Esophagus squamous epithelium (tissue), 5 donors: ENCODE results near the gene TPD52L2. TPM values are rescaled to one million over a fixed set of nuclear protein-coding genes. Genes with fewer than 3 reads are reported as not detected.
A peak's percentile ranks its signal among the peaks of the same experiment; 100 is the strongest.

Experiments used
- DNase-seq: peaks from one replicate; lab custom pipeline; 2025; lab: John Stamatoyannopoulos, UW
- H3K27ac ChIP-seq, 4 donors: fragments of 200-600 bp; sonication (generic); one replicate each; pipeline ENCODE4 v1.5.1; 2016 to 2019; ENCODE audit warnings: mild to moderate bottlenecking in 1 of 4
- H3K27me3 ChIP-seq, 4 donors: fragments of 200-600 bp; sonication (generic); 1 replicate in 3 of 4; 2 replicates in 1 of 4; pipeline versions ENCODE4 v1.5.1 to v1.6.0; 2017 to 2021; ENCODE audit warnings: antibody characterized with exemption in 1 of 4
- H3K36me3 ChIP-seq, 3 donors: fragments of 200-600 bp; sonication (generic); one replicate each; pipeline ENCODE4 v1.5.1; 2016 to 2019
- H3K4me1 ChIP-seq, 3 donors: fragments of 200-600 bp; sonication (generic); one replicate each; pipeline ENCODE4 v1.5.1; 2017 to 2019
- H3K4me3 ChIP-seq, 4 donors: fragments of 200-600 bp; sonication (generic); 1 replicate in 3 of 4; 2 replicates in 1 of 4; pipeline ENCODE4 v1.5.1; 2016 to 2019; ENCODE audit warnings: mild to moderate bottlenecking in 2 of 4, moderate library complexity in 1 of 4
- H3K9me3 ChIP-seq, 3 donors: fragments of 200-600 bp; sonication (generic); one replicate each; pipeline ENCODE4 v1.5.1; 2016 to 2019
- POLR2A ChIP-seq, 4 donors: fragments of 450-650 bp; IDR thresholded peaks; one replicate each; pipeline ENCODE4 v1.6.1; 2017; ENCODE audit warnings: antibody characterized with exemption in 4 of 4, mild to moderate bottlenecking in 4 of 4, moderate library complexity in 3 of 4
- WGBS, 2 donors: methylation state at CpG; one replicate each; pipeline ENCODE4 v1.1.5; 2018; 5-methylcytosine and 5-hydroxymethylcytosine counted together
- intact Hi-C: fragments of 100-400 bp; cut with DNase I; formaldehyde crosslinking; loops from one replicate; pipeline ENCODE4 v1.15.0; 2022
- total RNA-seq, 4 donors: library from RNA; depleted of rRNA; stranded (reverse); fragments of >200 nt; gene quantifications; one replicate each; pipeline ENCODE4 v1.1.0, GENCODE V29; 2016
- TF ChIP-seq, protein P1 (sequence below), 6 experiments: fragments of 450-650 bp in 4 of 6; fragments of 200-600 bp in 2 of 6; sonication (generic) in 2 of 6; IDR thresholded peaks; one replicate each; pipeline ENCODE4 v1.5.1; 2016 to 2019; ENCODE audit warnings: antibody characterized with exemption in 6 of 6, mild to moderate bottlenecking in 4 of 6, moderate library complexity in 4 of 6
- donor health status: DM: yes; HTN: yes; CAD: no.

The TPD52L2 gene
- total RNA-seq, 4 donors from 2014 or later: 97.1 to 124 (median 116) TPM

DNA sequence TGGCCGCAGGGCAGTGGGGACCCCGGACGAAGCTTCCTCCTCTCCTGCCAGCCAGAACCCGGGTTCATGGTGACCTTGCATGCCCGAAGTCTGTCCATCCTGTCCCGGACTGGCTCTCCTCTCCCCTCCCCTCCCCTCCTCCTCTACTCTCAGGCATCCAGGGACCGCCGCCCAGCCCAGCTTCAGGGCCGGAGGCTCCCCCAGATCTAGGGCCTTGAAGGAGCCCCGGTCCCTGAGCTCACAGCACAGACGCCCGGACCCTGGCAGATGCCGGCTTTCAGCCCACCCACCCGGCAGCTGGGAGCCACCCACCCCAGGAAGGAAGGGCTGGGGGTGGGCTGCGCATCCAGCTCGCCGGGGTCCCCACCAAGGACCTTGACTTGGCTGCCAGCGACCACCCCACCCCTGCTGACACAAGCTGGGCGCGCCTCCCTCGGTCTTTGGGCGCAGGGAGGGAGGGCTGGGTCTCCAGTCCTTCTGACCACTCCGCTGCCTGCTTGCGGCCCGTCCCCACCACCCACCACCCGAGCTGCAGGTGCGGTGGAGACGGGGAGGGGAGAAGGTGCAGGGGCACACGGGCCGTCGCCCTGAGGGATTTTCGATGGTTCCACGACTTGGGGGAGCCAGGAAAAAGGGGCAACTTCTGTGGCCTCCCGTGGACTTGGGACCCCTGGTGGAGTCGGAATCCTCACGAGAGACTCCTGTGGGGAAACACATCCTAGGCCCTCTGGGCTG, 9.5 kb upstream of the TPD52L2 start:
- no peak for DNase-seq
- Histone ChIP-seq H3K27ac (peak overlapping the region; percentile 62 to 81 (median 75)), H3K4me1 (peaks cover 34 to 59% (median 42%) of the 10 kb centered on the region in 3 donors), H3K27me3 (peaks cover 0 to 75% (median 9%) of the 10 kb centered on the region in 4 donors), H3K4me3 (peak overlapping the region in 3 of 4 donors; percentile 0 to 36 (median 21)), H3K36me3 (no peaks in the 10 kb centered on the region), H3K9me3 (no peaks in the 10 kb centered on the region)
- TF ChIP-seq POLR2A (IDR thresholded peaks at IDR 0.05): no peak
- TF ChIP-seq, protein P1, sequence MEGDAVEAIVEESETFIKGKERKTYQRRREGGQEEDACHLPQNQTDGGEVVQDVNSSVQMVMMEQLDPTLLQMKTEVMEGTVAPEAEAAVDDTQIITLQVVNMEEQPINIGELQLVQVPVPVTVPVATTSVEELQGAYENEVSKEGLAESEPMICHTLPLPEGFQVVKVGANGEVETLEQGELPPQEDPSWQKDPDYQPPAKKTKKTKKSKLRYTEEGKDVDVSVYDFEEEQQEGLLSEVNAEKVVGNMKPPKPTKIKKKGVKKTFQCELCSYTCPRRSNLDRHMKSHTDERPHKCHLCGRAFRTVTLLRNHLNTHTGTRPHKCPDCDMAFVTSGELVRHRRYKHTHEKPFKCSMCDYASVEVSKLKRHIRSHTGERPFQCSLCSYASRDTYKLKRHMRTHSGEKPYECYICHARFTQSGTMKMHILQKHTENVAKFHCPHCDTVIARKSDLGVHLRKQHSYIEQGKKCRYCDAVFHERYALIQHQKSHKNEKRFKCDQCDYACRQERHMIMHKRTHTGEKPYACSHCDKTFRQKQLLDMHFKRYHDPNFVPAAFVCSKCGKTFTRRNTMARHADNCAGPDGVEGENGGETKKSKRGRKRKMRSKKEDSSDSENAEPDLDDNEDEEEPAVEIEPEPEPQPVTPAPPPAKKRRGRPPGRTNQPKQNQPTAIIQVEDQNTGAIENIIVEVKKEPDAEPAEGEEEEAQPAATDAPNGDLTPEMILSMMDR (IDR thresholded peaks at IDR 0.05): no peak
- 8 to 42% methylated on average over 7 to 12 of the region's 36 CpGs for WGBS, 2 donors
- intact Hi-C loops: no loop called here

GRCh38 chr20:63856098-63856511, 9.0 kb upstream of the TPD52L2 start:
- H3K36me3 ChIP-seq: peaks cover 0 to 4% (median 0%) of the 10 kb centered on the region in 3 donors
- H3K4me3 ChIP-seq: no peak overlapping the region
- H3K9me3 ChIP-seq: no peaks in the 10 kb centered on the region
- H3K27me3 ChIP-seq: peaks cover 0 to 70% (median 9%) of the 10 kb centered on the region in 4 donors
- WGBS, 2 donors: 64 to 66% methylated on average over 7 to 20 of the region's 22 CpGs
- no peak for TF ChIP-seq POLR2A (IDR thresholded peaks at IDR 0.05)
- TF ChIP-seq, protein P1 (IDR thresholded peaks at IDR 0.05): no peak
- peaks cover 34 to 59% (median 42%) of the 10 kb centered on the region in 3 donors for H3K4me1 ChIP-seq
- DNase-seq: no peak
- intact Hi-C loops: no loop called here
- H3K27ac ChIP-seq: no peak overlapping the region

DNA sequence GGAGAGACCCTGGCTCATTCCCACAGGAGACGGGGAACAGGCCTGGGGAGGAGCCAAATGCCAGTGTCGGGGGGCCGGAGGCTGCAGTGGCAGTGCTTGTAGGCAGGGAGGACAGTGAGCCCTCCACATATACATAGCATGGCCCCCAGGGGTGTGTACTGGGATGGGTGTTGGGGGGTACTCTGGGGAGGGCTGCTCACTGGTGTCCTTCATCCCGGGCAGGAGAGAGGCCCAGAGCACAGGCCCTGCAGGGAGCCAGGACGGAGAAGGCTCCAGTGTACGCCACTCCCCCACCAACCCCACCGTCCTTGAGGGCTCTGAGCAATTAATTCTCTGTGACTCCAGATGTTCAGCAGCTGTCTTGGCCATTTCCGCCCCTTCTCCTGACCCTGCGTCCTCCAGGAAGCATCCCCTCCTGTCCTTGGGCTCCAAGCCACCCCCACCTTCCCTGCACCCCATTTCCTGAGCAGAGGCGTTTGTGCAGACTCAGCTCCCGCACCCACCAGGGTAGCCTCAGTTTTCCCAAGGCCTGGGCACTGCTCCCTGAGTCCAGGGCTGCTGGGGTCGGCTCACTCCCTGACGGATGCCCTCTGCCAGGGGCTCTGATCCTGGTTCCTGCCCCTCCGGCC, 7.2 kb upstream of the TPD52L2 start:
- H3K36me3 ChIP-seq: peaks cover 0 to 22% (median 10%) of the 10 kb centered on the region in 3 donors
- H3K9me3 ChIP-seq: no peaks in the 10 kb centered on the region
- intact Hi-C loops: no loop called here
- TF ChIP-seq, protein P1 (IDR thresholded peaks at IDR 0.05): no peak
- TF ChIP-seq POLR2A (IDR thresholded peaks at IDR 0.05): no peak
- WGBS, 2 donors: 12 to 20% methylated on average over 7 to 9 of the region's 14 CpGs
- H3K27me3 ChIP-seq: peaks cover 0 to 58% (median 9%) of the 10 kb centered on the region in 4 donors
- H3K27ac ChIP-seq: peak overlapping the region in 3 of 4 donors; percentile 22 to 72 (median 65)
- peaks cover 34 to 65% (median 42%) of the 10 kb centered on the region in 3 donors for H3K4me1 ChIP-seq
- DNase-seq: no peak
- H3K4me3 ChIP-seq: no peak overlapping the region

DNA sequence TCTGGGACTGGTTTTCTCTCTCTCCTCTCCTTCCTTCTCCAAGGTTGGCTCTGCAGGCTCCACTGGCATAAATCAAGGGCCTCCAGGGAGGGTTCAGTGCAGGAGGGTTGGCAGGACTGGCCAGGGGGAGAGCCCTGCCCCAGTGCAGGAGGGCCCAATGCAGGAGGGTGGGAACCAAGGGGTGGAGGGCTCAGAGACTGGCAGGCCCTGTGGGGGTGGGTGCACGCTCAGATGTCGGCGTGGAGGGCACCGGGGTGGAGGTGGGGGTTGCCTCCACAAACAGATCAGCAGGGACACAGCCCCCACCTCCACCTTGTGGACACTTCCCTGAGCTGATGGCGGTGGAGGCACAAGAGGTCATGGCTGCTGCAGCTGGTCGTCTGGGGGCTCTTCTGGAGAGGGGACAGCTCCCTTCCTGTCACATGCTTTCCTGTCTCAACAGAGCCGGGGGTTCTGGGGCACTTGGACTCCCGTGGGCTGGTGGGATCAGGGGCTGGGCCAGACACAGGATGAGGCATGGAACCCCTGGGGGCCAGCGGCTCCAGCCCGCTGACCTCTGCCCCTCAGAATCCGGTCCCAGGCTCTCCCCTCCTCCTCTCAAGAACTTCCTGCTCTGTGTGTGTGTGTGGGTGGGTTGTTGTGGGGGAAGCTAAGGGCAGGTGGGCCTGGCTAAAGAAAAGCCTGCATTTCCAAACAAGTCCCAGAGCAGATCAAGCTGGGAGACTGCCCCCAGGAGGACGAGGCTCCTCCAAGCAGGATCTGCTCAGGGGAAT, 6.5 kb upstream of the TPD52L2 start:
- H3K4me3 ChIP-seq: no peak overlapping the region
- WGBS, 2 donors: 8 to 14% methylated on average over 6 to 8 of the region's 12 CpGs
- no peak for TF ChIP-seq POLR2A (IDR thresholded peaks at IDR 0.05)
- TF ChIP-seq, protein P1 (IDR thresholded peaks at IDR 0.05): peak in 1 of 6 experiments; percentile 4
- no peak for DNase-seq
- H3K9me3 ChIP-seq: no peaks in the 10 kb centered on the region
- H3K36me3 ChIP-seq: peaks cover 0 to 29% (median 10%) of the 10 kb centered on the region in 3 donors
- peaks cover 0 to 51% (median 9%) of the 10 kb centered on the region in 4 donors for H3K27me3 ChIP-seq
- peaks cover 42 to 65% (median 49%) of the 10 kb centered on the region in 3 donors for H3K4me1 ChIP-seq
- intact Hi-C loops: no loop called here
- H3K27ac ChIP-seq: peak overlapping the region; percentile 22 to 72 (median 54)
